ENCODE measurements around the gene CNTN1. TPM values are rescaled to one million over a fixed set of nuclear protein-coding genes. Genes with fewer than 3 reads are reported as not detected.

Gene CNTN1
- total and polyA plus RNA-seq, 2 of the 13 experiments (the other 11 are each of a cell fraction or from before 2014, with no cell fraction given), result 0.01 to 0.07 TPM

DNA sequence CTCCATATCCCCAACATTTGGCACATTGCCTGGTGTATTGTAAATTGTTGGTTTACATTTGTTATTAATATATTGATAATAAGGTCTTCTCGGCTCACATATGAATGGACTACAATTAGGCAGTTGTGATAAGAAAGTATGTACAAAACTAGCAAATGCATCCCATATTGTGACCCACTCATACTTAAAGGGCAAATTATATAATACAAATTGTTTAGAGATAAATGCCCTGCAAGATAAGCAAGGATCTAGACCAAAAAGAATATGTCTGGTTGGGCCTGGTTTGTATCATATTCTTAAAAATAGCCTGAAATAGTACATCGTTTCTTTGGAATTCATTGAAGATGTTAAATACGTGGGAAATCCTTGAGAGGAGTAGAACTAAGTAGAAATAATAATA lies 151.3 kb downstream of the CNTN1 start (continued):
- TF ChIP-seq ZNF609 (CRISPR knock-in tag; IDR thresholded peaks at IDR 0.05; ENCODE audit: borderline replicate concordance) (no peak), RBM22 (optimal IDR thresholded peaks at IDR 0.05; ENCODE audit: low read length) (no peak), JUNB (CRISPR knock-in tag; IDR thresholded peaks at IDR 0.05; ENCODE audit: borderline replicate concordance) (no peak), GATAD1 (CRISPR knock-in tag; IDR thresholded peaks at IDR 0.05) (no peak)

- Histone ChIP-seq H3K27me3 (ENCODE audit: control insufficient read depth in 1 of 2, insufficient read depth in 2 of 2, low read length in 2 of 2) (no peaks in the 10 kb centered on the region), H3K9ac (ENCODE audit: insufficient read depth, low read depth, low read length) (no peak overlapping the region), H3K36me3 (replicated peaks in 1 of 2; ENCODE audit: control insufficient read depth in 1 of 2, insufficient read depth in 2 of 2, low read length in 2 of 2) (no peaks in the 10 kb centered on the region), H3K79me2 (ENCODE audit: insufficient read depth, low read length) (no peaks in the 10 kb centered on the region), H3K4me3 (replicated peaks in 1 of 3; ENCODE audit: insufficient read depth in 1 of 3, low read depth in 2 of 3, low read length in 3 of 3) (no peak overlapping the region), H2AFZ (ENCODE audit: low read length) (no peak overlapping the region), H3K9me3 (ENCODE audit: low read length) (no peaks in the 10 kb centered on the region), H3K4me2 (ENCODE audit: low read depth, low read length) (no peak overlapping the region), H3K27ac (ENCODE audit: extremely low read length, insufficient read depth, low read length) (no peak overlapping the region), H3K4me1 (ENCODE audit: insufficient read depth, low read length) (no peaks in the 10 kb centered on the region), H4K20me1 (ENCODE audit: insufficient read depth, low read length) (no peaks in the 10 kb centered on the region)
- ATAC-seq (no peak), FAIRE-seq (no peak), DNase-seq (ENCODE audit: low spot score) (no peak)
- intact Hi-C loops (cut with micrococcal nuclease; ENCODE audit: unreplicated experiment) (no loop called here), in situ Hi-C loops (cut with HindIII; ENCODE audit: extremely low pct_ligation_motif_present, low pct_unique_long_range_greater_than_20kb) (no loop called here)
- BruUV-seq (replicated peaks), result no TSS peak
- ChIA-PET POLR2A (no interaction called here), CTCF (ENCODE audit: low intra/inter-chr PET ratio, low total read pairs) (no interaction called here)
- 6% methylated on average over 1 of the region's 1 CpG for WGBS (ENCODE audit: low lambda C conversion rate)
- TF ChIP-seq RFXANK (CRISPR knock-in tag; IDR thresholded peaks at IDR 0.05) (no peak), FOXA1 (IDR thresholded peaks at IDR 0.05) (no peak), FOXA1 (CRISPR knock-in tag; IDR thresholded peaks at IDR 0.05) (no peak), NFE2L1 (CRISPR knock-in tag; IDR thresholded peaks at IDR 0.05; ENCODE audit: borderline replicate concordance) (no peak), ZNF326 (CRISPR knock-in tag; IDR thresholded peaks at IDR 0.05; ENCODE audit: borderline replicate concordance) (no peak), ZNF260 (CRISPR knock-in tag; IDR thresholded peaks at IDR 0.05; ENCODE audit: borderline replicate concordance, low read depth) (no peak), NRL (CRISPR knock-in tag; IDR thresholded peaks at IDR 0.05; ENCODE audit: borderline replicate concordance) (no peak), KAT2B (IDR thresholded peaks at IDR 0.05; ENCODE audit: borderline replicate concordance, low read depth, low read length) (no peak), ZNF24 (IDR thresholded peaks at IDR 0.05) (no peak), TRAFD1 (CRISPR knock-in tag; IDR thresholded peaks at IDR 0.05; ENCODE audit: borderline replicate concordance) (no peak), PLRG1 (conservative IDR thresholded peaks at IDR 0.05) (no peak), ZNF468 (CRISPR knock-in tag; IDR thresholded peaks at IDR 0.05) (no peak), SOX6 (IDR thresholded peaks at IDR 0.05) (no peak), SOX6 (CRISPR knock-in tag; IDR thresholded peaks at IDR 0.05) (no peak)
- TF ChIP-seq, protein P1, sequence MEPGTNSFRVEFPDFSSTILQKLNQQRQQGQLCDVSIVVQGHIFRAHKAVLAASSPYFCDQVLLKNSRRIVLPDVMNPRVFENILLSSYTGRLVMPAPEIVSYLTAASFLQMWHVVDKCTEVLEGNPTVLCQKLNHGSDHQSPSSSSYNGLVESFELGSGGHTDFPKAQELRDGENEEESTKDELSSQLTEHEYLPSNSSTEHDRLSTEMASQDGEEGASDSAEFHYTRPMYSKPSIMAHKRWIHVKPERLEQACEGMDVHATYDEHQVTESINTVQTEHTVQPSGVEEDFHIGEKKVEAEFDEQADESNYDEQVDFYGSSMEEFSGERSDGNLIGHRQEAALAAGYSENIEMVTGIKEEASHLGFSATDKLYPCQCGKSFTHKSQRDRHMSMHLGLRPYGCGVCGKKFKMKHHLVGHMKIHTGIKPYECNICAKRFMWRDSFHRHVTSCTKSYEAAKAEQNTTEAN (CRISPR knock-in tag; conservative IDR thresholded peaks at IDR 0.05), result no peak
Measured at GRCh38 chr12:40853221-40853620, 161.0 kb downstream of the CNTN1 start.

All from HepG2 (cell line).